Middle frontal gyrus (tissue), 1 donor: ENCODE data around the gene ZNF410.
"Not testable (repeated sequence)": the region's sequence is repeated elsewhere in the genome, so short reads cannot be mapped to it uniquely, and the experiment has no call there.

Experiments
- DNase-seq: peaks from one replicate; pipeline ENCODE4 v3.0.0-alpha.2; 2015; ENCODE audit warnings: low spot score; ENCODE audit errors: extremely low spot score

The ZNF410 gene

GRCh38 chr14:73884438-73885190, 2.0 kb upstream of the ZNF410 start:
- DNase-seq, result no peak

GRCh38 chr14:73887318-73887616, 608 bp downstream of the ZNF410 start:
- no peak for DNase-seq

- DNase-seq, result no peak
Observed at GRCh38 chr14:73887694-73888459, 1.2 kb downstream of the ZNF410 start.

GRCh38 chr14:73888460-73888725, 1.7 kb downstream of the ZNF410 start:
- DNase-seq, result no peak

- no peak for DNase-seq
Observed at GRCh38 chr14:73888971-73889370, 2.3 kb downstream of the ZNF410 start.

GRCh38 chr14:73889376-73889775, 2.7 kb downstream of the ZNF410 start:
- DNase-seq, result no peak

- DNase-seq, result not testable (repeated sequence)
Observed at GRCh38 chr14:73894180-73894687, 7.6 kb downstream of the ZNF410 start.

GRCh38 chr14:73895939-73896338, 9.3 kb downstream of the ZNF410 start:
- no peak for DNase-seq

GRCh38 chr14:73896521-73896920, 9.9 kb downstream of the ZNF410 start:
- no peak for DNase-seq

- DNase-seq, result no peak
Observed at GRCh38 chr14:73903028-73903427, 16.4 kb downstream of the ZNF410 start.

- DNase-seq, result no peak
Observed at GRCh38 chr14:73909681-73910080, 23.0 kb downstream of the ZNF410 start.

- DNase-seq, result no peak
Observed at GRCh38 chr14:73913256-73913655, 26.6 kb downstream of the ZNF410 start.

- DNase-seq, result no peak
Observed at GRCh38 chr14:73916324-73916723, 29.7 kb downstream of the ZNF410 start.

- not testable (repeated sequence) for DNase-seq
Observed at GRCh38 chr14:73919457-73919856, 32.8 kb downstream of the ZNF410 start.

GRCh38 chr14:73924337-73924736, 37.7 kb downstream of the ZNF410 start:
- DNase-seq, result no peak

GRCh38 chr14:73935666-73936065, 49.0 kb downstream of the ZNF410 start:
- no peak for DNase-seq

GRCh38 chr14:73936548-73936947, 49.9 kb downstream of the ZNF410 start:
- DNase-seq, result no peak

- DNase-seq, result no peak
Observed at GRCh38 chr14:73937012-73937411, 50.4 kb downstream of the ZNF410 start.

GRCh38 chr14:73942180-73942579, 55.5 kb downstream of the ZNF410 start:
- DNase-seq, result no peak

- DNase-seq, result no peak
Observed at GRCh38 chr14:73943083-73943482, 56.4 kb downstream of the ZNF410 start.

- no peak for DNase-seq
Observed at GRCh38 chr14:73944432-73945158, 57.9 kb downstream of the ZNF410 start.

GRCh38 chr14:73945159-73945670, 58.6 kb downstream of the ZNF410 start:
- DNase-seq, result no peak
